ENCODE measurements around the gene RALGDS. TPM values are rescaled to one million over a fixed set of nuclear protein-coding genes. Genes with fewer than 3 reads are reported as not detected.
"Not testable (repeated sequence)": the region's sequence is repeated elsewhere in the genome, so short reads cannot be mapped to it uniquely, and the experiment has no call there.

RALGDS gene
- polyA plus RNA-seq, 1 donor (not counting 4 experiments of a cell fraction or from before 2014, with no cell fraction given), result 22.6 TPM

GRCh38 chr9:133071484-133072150 lies 49.4 kb downstream of the RALGDS start:
- H3K79me2 ChIP-seq (ENCODE audit: control insufficient read depth, insufficient read depth, low read length), result no peaks in the 10 kb centered on the region
- no peak overlapping the region for H3K9ac ChIP-seq (ENCODE audit: control insufficient read depth, extremely low read depth, insufficient read depth, low read length)
- no peaks in the 10 kb centered on the region for H3K36me3 ChIP-seq (ENCODE audit: control insufficient read depth in 2 of 2, extremely low read depth in 1 of 2, insufficient read depth in 2 of 2, low read length in 2 of 2)
- no peaks in the 10 kb centered on the region for H4K20me1 ChIP-seq (ENCODE audit: control insufficient read depth, extremely low read depth, insufficient read depth, low read length)
- no peak for TF ChIP-seq CTCF (optimal IDR thresholded peaks at IDR 0.05 in 1 of 3, IDR thresholded peaks at IDR 0.05 in 1 of 3, conservative IDR thresholded peaks at IDR 0.05 in 1 of 3; ENCODE audit: extremely low read depth in 1 of 3, insufficient read depth in 2 of 3, low read length in 3 of 3)
- TF ChIP-seq EZH2 (IDR thresholded peaks at IDR 0.05; ENCODE audit: low read length), result no peak
- FAIRE-seq, result no peak
- peaks cover under 1% of the 10 kb centered on the region for H3K27me3 ChIP-seq (ENCODE audit: control insufficient read depth, extremely low read depth, insufficient read depth, low read length)
- no peak overlapping the region for H2AFZ ChIP-seq (ENCODE audit: control insufficient read depth, low read length)
- no peaks in the 10 kb centered on the region for H3K9me1 ChIP-seq (ENCODE audit: control insufficient read depth, extremely low read depth, insufficient read depth, low read length)
- no peak overlapping the region for H3K4me3 ChIP-seq (ENCODE audit: control insufficient read depth in 2 of 3, extremely low read depth in 1 of 3, insufficient read depth in 2 of 3, low read depth in 1 of 3, low read length in 3 of 3)
- H3K9me3 ChIP-seq (ENCODE audit: control insufficient read depth, low read depth, low read length), result no peaks in the 10 kb centered on the region
- dilution Hi-C loops (cut with MboI; ENCODE audit: extremely low pct_ligation_motif_present, low sequenced_read_pairs), result no loop called here
- H3K4me1 ChIP-seq (ENCODE audit: control insufficient read depth, extremely low read depth, insufficient read depth, low read length), result peaks cover 13% of the 10 kb centered on the region
- H3K27ac ChIP-seq (ENCODE audit: control insufficient read depth, insufficient read depth, low read length), result no peak overlapping the region
- no peak for DNase-seq (ENCODE audit: low read depth, low spot score)
- H3K4me2 ChIP-seq (ENCODE audit: control insufficient read depth, extremely low read depth, insufficient read depth, low read depth, low read length), result no peak overlapping the region

GRCh38 chr9:133070985-133071384 lies 50.1 kb downstream of the RALGDS start:
- dilution Hi-C loops (cut with MboI; ENCODE audit: extremely low pct_ligation_motif_present, low sequenced_read_pairs); H4K20me1 ChIP-seq (ENCODE audit: control insufficient read depth, extremely low read depth, insufficient read depth, low read length); H3K4me3 ChIP-seq (ENCODE audit: control insufficient read depth in 2 of 3, extremely low read depth in 1 of 3, insufficient read depth in 2 of 3, low read depth in 1 of 3, low read length in 3 of 3); H3K9me1 ChIP-seq (ENCODE audit: control insufficient read depth, extremely low read depth, insufficient read depth, low read length); H2AFZ ChIP-seq (ENCODE audit: control insufficient read depth, low read length); H3K27me3 ChIP-seq (ENCODE audit: control insufficient read depth, extremely low read depth, insufficient read depth, low read length); H3K9me3 ChIP-seq (ENCODE audit: control insufficient read depth, low read depth, low read length); H3K27ac ChIP-seq (ENCODE audit: control insufficient read depth, insufficient read depth, low read length); H3K9ac ChIP-seq (ENCODE audit: control insufficient read depth, extremely low read depth, insufficient read depth, low read length); H3K36me3 ChIP-seq (ENCODE audit: control insufficient read depth in 2 of 2, extremely low read depth in 1 of 2, insufficient read depth in 2 of 2, low read length in 2 of 2); H3K4me2 ChIP-seq (ENCODE audit: control insufficient read depth, extremely low read depth, insufficient read depth, low read depth, low read length); H3K79me2 ChIP-seq (ENCODE audit: control insufficient read depth, insufficient read depth, low read length); DNase-seq (ENCODE audit: low read depth, low spot score); FAIRE-seq: not testable (repeated sequence)
- H3K4me1 ChIP-seq (ENCODE audit: control insufficient read depth, extremely low read depth, insufficient read depth, low read length), result peaks cover 12% of the 10 kb centered on the region

- H2AFZ ChIP-seq (ENCODE audit: control insufficient read depth, low read length); FAIRE-seq; H3K36me3 ChIP-seq (ENCODE audit: control insufficient read depth in 2 of 2, extremely low read depth in 1 of 2, insufficient read depth in 2 of 2, low read length in 2 of 2); H3K9me1 ChIP-seq (ENCODE audit: control insufficient read depth, extremely low read depth, insufficient read depth, low read length); H3K79me2 ChIP-seq (ENCODE audit: control insufficient read depth, insufficient read depth, low read length); H3K27ac ChIP-seq (ENCODE audit: control insufficient read depth, insufficient read depth, low read length); DNase-seq (ENCODE audit: low read depth, low spot score); H3K27me3 ChIP-seq (ENCODE audit: control insufficient read depth, extremely low read depth, insufficient read depth, low read length); H3K4me2 ChIP-seq (ENCODE audit: control insufficient read depth, extremely low read depth, insufficient read depth, low read depth, low read length); H3K9me3 ChIP-seq (ENCODE audit: control insufficient read depth, low read depth, low read length); H3K4me1 ChIP-seq (ENCODE audit: control insufficient read depth, extremely low read depth, insufficient read depth, low read length); dilution Hi-C loops (cut with MboI; ENCODE audit: extremely low pct_ligation_motif_present, low sequenced_read_pairs); H3K4me3 ChIP-seq (ENCODE audit: control insufficient read depth in 2 of 3, extremely low read depth in 1 of 3, insufficient read depth in 2 of 3, low read depth in 1 of 3, low read length in 3 of 3); H3K9ac ChIP-seq (ENCODE audit: control insufficient read depth, extremely low read depth, insufficient read depth, low read length); H4K20me1 ChIP-seq (ENCODE audit: control insufficient read depth, extremely low read depth, insufficient read depth, low read length): not testable (repeated sequence)
These were observed 50.5 kb downstream of the RALGDS start for GRCh38 chr9:133070500-133070961.

GRCh38 chr9:133068431-133068830 lies 52.6 kb downstream of the RALGDS start:
- DNase-seq (ENCODE audit: low read depth, low spot score); H4K20me1 ChIP-seq (ENCODE audit: control insufficient read depth, extremely low read depth, insufficient read depth, low read length); H3K4me3 ChIP-seq (ENCODE audit: control insufficient read depth in 2 of 3, extremely low read depth in 1 of 3, insufficient read depth in 2 of 3, low read depth in 1 of 3, low read length in 3 of 3); H2AFZ ChIP-seq (ENCODE audit: control insufficient read depth, low read length); H3K27me3 ChIP-seq (ENCODE audit: control insufficient read depth, extremely low read depth, insufficient read depth, low read length); dilution Hi-C loops (cut with MboI; ENCODE audit: extremely low pct_ligation_motif_present, low sequenced_read_pairs); H3K27ac ChIP-seq (ENCODE audit: control insufficient read depth, insufficient read depth, low read length); H3K79me2 ChIP-seq (ENCODE audit: control insufficient read depth, insufficient read depth, low read length); H3K36me3 ChIP-seq (ENCODE audit: control insufficient read depth in 2 of 2, extremely low read depth in 1 of 2, insufficient read depth in 2 of 2, low read length in 2 of 2); H3K9me3 ChIP-seq (ENCODE audit: control insufficient read depth, low read depth, low read length); H3K9me1 ChIP-seq (ENCODE audit: control insufficient read depth, extremely low read depth, insufficient read depth, low read length); H3K4me2 ChIP-seq (ENCODE audit: control insufficient read depth, extremely low read depth, insufficient read depth, low read depth, low read length); H3K9ac ChIP-seq (ENCODE audit: control insufficient read depth, extremely low read depth, insufficient read depth, low read length); FAIRE-seq: not testable (repeated sequence)
- peaks cover 16% of the 10 kb centered on the region for H3K4me1 ChIP-seq (ENCODE audit: control insufficient read depth, extremely low read depth, insufficient read depth, low read length)
